Mucosa of gallbladder (tissue), 1 donor: ENCODE results near the gene SUN2. TPM values are rescaled to one million over a fixed set of nuclear protein-coding genes. Genes with fewer than 3 reads are reported as not detected.

ENCODE experiments used
- DNase-seq: peaks from one replicate; pipeline ENCODE4 v3.0.0-alpha.2; 2020; ENCODE audit warnings: low spot score
- total RNA-seq: library from RNA; stranded (reverse); gene quantifications from one replicate; pipeline ENCODE4 v1.2.1, GENCODE V29; 2021
- donor health status: DM: no; HTN: no; CAD: no.

SUN2 gene
- total RNA-seq, 1 donor from 2014 or later = 129 TPM

- DNase-seq = no peak
Measured at GRCh38 chr22:38717244-38717643, 38.6 kb downstream of the SUN2 start.

- DNase-seq = no peak
Measured at GRCh38 chr22:38716826-38717225, 39.0 kb downstream of the SUN2 start.

- DNase-seq = no peak
Measured at GRCh38 chr22:38716271-38716670, 39.5 kb downstream of the SUN2 start.

GRCh38 chr22:38715852-38716251, 39.9 kb downstream of the SUN2 start:
- DNase-seq = no peak

- DNase-seq = no peak
Measured at GRCh38 chr22:38715176-38715764, 40.5 kb downstream of the SUN2 start.

- no peak for DNase-seq
Measured at GRCh38 chr22:38713921-38714320, 41.9 kb downstream of the SUN2 start.

- DNase-seq = no peak
Measured at GRCh38 chr22:38712486-38713207, 43.2 kb downstream of the SUN2 start.

- no peak for DNase-seq
Measured at GRCh38 chr22:38710866-38711265, 44.9 kb downstream of the SUN2 start.

- no peak for DNase-seq
Measured at GRCh38 chr22:38710351-38710750, 45.4 kb downstream of the SUN2 start.

- no peak for DNase-seq
Measured at GRCh38 chr22:38709306-38709705, 46.5 kb downstream of the SUN2 start.

- DNase-seq = no peak
Measured at GRCh38 chr22:38707984-38708383, 47.8 kb downstream of the SUN2 start.

GRCh38 chr22:38707346-38707745, 48.5 kb downstream of the SUN2 start:
- no peak for DNase-seq

GRCh38 chr22:38706901-38707195, 49.0 kb downstream of the SUN2 start:
- DNase-seq = no peak

- DNase-seq = no peak
Measured at GRCh38 chr22:38706101-38706900, 49.5 kb downstream of the SUN2 start.

GRCh38 chr22:38705235-38706100, 50.3 kb downstream of the SUN2 start, which contains the start of gene GTPBP1:
Gene GTPBP1 (plus strand): TSS chr22:38705944. CDS start chr22:38705956, 12 bp downstream.
- DNase-seq = peak; percentile 100

GRCh38 chr22:38704654-38705234, 51.1 kb downstream of the SUN2 start:
- no peak for DNase-seq

- DNase-seq = peak; percentile 97
Measured at GRCh38 chr22:38700789-38701628, 54.8 kb downstream of the SUN2 start, which contains the start of gene JOSD1. Gene JOSD1 (minus strand): TSS chr22:38700943. CDS start chr22:38699987, 956 bp downstream.

- DNase-seq = peak; percentile 58
Measured at GRCh38 chr22:38700270-38700788, 55.5 kb downstream of the SUN2 start.

GRCh38 chr22:38699784-38700183, 56.0 kb downstream of the SUN2 start:
- no peak for DNase-seq

- DNase-seq = no peak
Measured at GRCh38 chr22:38699143-38699542, 56.7 kb downstream of the SUN2 start.
